ENCODE measurements around the gene MFN2. TPM values are rescaled to one million over a fixed set of nuclear protein-coding genes. Genes with fewer than 3 reads are reported as not detected.

Gene MFN2
- total and polyA plus RNA-seq, 8 donors: 31.2 to 68.0 (median 48.7) TPM

GRCh38 chr1:12001249-12001917, 21.1 kb downstream of the MFN2 start:
- Histone ChIP-seq H3K36me3 (peaks cover 95 to 100% (median 100%) of the 10 kb centered on the region in 4 donors), H3K27ac (no peak overlapping the region), H3K27me3 (no peaks in the 10 kb centered on the region), H3K9me3 (no peaks in the 10 kb centered on the region), H3K4me3 (no peak overlapping the region), H3K4me1 (no peaks in the 10 kb centered on the region)
- DNase-seq: peak in 1 of 2 donors; percentile 48
- intact Hi-C loops (cut with DNase I; ENCODE audit: low total_unique reads): no loop called here
- WGBS, 5 donors: 73 to 85% (median 82%) methylated on average over 14 of the region's 14 CpGs
- TF ChIP-seq POLR2A (IDR thresholded peaks at IDR 0.05) (no peak), CTCF (IDR thresholded peaks at IDR 0.05) (peak in 2 of 7 experiments; percentile 24 to 32)

DNA sequence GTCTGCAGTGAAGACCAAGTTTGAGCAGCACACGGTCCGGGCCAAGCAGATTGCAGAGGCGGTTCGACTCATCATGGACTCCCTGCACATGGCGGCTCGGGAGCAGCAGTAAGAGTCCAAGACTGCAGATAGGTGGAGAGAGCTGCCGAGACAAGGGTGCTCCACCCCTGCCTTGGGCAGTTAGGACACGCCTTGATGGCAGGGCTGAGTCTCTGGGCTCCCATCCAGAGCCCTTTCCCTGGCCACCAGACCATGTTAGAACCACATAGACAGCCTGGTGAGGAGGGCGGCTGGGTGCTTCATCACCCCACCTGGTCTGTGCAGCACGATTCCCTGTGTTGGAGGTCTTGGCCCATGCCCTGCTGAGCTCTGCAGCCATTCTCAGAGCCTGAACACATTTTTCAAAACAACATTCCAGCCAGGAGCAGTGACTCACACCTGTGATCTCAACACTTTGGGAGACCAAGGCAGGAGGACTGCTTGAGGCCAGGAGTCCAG, 21.8 kb downstream of the MFN2 start:
- no peaks in the 10 kb centered on the region for H3K9me3 ChIP-seq
- no peaks in the 10 kb centered on the region for H3K27me3 ChIP-seq
- no peak for TF ChIP-seq POLR2AphosphoS5 (IDR thresholded peaks at IDR 0.05)
- TF ChIP-seq POLR2A (IDR thresholded peaks at IDR 0.05): no peak
- TF ChIP-seq EP300 (IDR thresholded peaks at IDR 0.05): no peak
- no peak for TF ChIP-seq CTCF (IDR thresholded peaks at IDR 0.05)
- H3K4me3 ChIP-seq: no peak overlapping the region
- intact Hi-C loops (cut with DNase I; ENCODE audit: low total_unique reads): no loop called here
- no peaks in the 10 kb centered on the region for H3K4me1 ChIP-seq
- peaks cover 95 to 100% (median 100%) of the 10 kb centered on the region in 4 donors for H3K36me3 ChIP-seq
- H3K27ac ChIP-seq: no peak overlapping the region
- no peak for DNase-seq
- 77 to 91% (median 86%) methylated on average over 7 to 10 of the region's 10 CpGs for WGBS, 5 donors

DNA sequence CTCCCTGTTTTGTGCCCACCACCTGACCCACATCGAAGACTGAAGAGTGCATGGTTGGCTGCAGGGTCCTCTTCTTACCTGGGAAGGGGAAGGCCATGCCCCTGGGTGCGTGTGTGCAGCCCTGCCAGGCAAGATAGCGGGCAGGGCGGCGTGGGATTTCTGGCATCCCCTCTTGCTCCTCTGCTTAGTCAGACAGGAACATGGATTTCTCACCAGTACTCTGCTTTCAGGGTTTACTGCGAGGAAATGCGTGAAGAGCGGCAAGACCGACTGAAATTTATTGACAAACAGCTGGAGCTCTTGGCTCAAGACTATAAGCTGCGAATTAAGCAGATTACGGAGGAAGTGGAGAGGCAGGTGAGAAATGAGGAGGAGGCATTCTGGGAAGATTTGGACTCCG, 23.5 kb downstream of the MFN2 start:
- Histone ChIP-seq H3K9me3 (no peaks in the 10 kb centered on the region), H3K36me3 (peaks cover 84 to 100% (median 99%) of the 10 kb centered on the region in 4 donors), H3K27me3 (no peaks in the 10 kb centered on the region), H3K27ac (no peak overlapping the region), H3K4me3 (no peak overlapping the region), H3K4me1 (no peaks in the 10 kb centered on the region)
- DNase-seq: no peak
- WGBS, 5 donors: 88 to 98% (median 92%) methylated on average over 12 of the region's 12 CpGs
- no peak for TF ChIP-seq POLR2A (IDR thresholded peaks at IDR 0.05)
- intact Hi-C loops (cut with DNase I; ENCODE audit: low total_unique reads): no loop called here

- H3K9me3 ChIP-seq: no peaks in the 10 kb centered on the region
- no peak overlapping the region for H3K27ac ChIP-seq
- no peaks in the 10 kb centered on the region for H3K4me1 ChIP-seq
- WGBS, 5 donors: 82 to 98% (median 91%) methylated on average over 7 to 9 of the region's 9 CpGs
- peaks cover 83 to 100% (median 99%) of the 10 kb centered on the region in 4 donors for H3K36me3 ChIP-seq
- TF ChIP-seq POLR2AphosphoS5 (IDR thresholded peaks at IDR 0.05) (no peak), POLR2A (IDR thresholded peaks at IDR 0.05) (no peak), CTCF (IDR thresholded peaks at IDR 0.05) (no peak), EP300 (IDR thresholded peaks at IDR 0.05) (no peak)
- H3K27me3 ChIP-seq: no peaks in the 10 kb centered on the region
- peak in 1 of 2 donors; percentile 29 for DNase-seq
- intact Hi-C loops (cut with DNase I; ENCODE audit: low total_unique reads): no loop called here
- H3K4me3 ChIP-seq: no peak overlapping the region
Measured at GRCh38 chr1:12005488-12006166, 25.4 kb downstream of the MFN2 start.
